SK-N-SH treated with all-trans-retinoic acid at 6 μM for 48 hours (cell line): ENCODE results near the gene RILPL1.
"Not testable (repeated sequence)": the region's sequence is repeated elsewhere in the genome, so short reads cannot be mapped to it uniquely, and the experiment has no call there.

Experiments used
- ATAC-seq: fragments of 200-7000 bp; cut with Tn5 transposase; 3 replicates; pipeline ENCODE4 v1.9.1; 2020; ENCODE audit warnings: mild to moderate bottlenecking, moderate library complexity
- ARNTL ChIP-seq: fragments of 450-650 bp; formaldehyde crosslinking; IDR thresholded peaks from 2 replicates; pipeline ENCODE4 v1.5.0; 2020; ENCODE audit warnings: low read depth, mild to moderate bottlenecking, moderate library complexity, borderline replicate concordance
- BACH2 ChIP-seq: fragments of 250-450 bp; sonication (Bioruptor Pico); IDR thresholded peaks from 2 replicates; pipeline ENCODE4 v1.9.0; 2021; ENCODE audit warnings: mild to moderate bottlenecking, borderline replicate concordance
- CREB5 ChIP-seq: fragments of 250-450 bp; sonication (Bioruptor Pico); IDR thresholded peaks from 2 replicates; pipeline ENCODE4 v1.5.1; 2020; ENCODE audit warnings: low read depth, mild to moderate bottlenecking, moderate library complexity
- CSDC2 ChIP-seq: fragments of 250-450 bp; sonication (Bioruptor Pico); IDR thresholded peaks from 2 replicates; pipeline ENCODE4 v1.5.0; 2020; ENCODE audit warnings: mild to moderate bottlenecking, moderate library complexity
- CSRNP3 ChIP-seq: fragments of 250-450 bp; sonication (Bioruptor Pico); IDR thresholded peaks from 2 replicates; pipeline ENCODE4 v1.5.1; 2021; ENCODE audit warnings: mild to moderate bottlenecking, moderate library complexity
- GLIS3 ChIP-seq: fragments of 250-450 bp; sonication (Bioruptor Pico); IDR thresholded peaks from 2 replicates; pipeline ENCODE4 v1.5.0; 2020; ENCODE audit warnings: mild to moderate bottlenecking, moderate library complexity
- ISL1 ChIP-seq: fragments of 250-450 bp; sonication (Bioruptor Pico); IDR thresholded peaks from 2 replicates; pipeline ENCODE4 v2.1.2; 2022; ENCODE audit warnings: mild to moderate bottlenecking, moderate library complexity
- OSR1 ChIP-seq: fragments of 250-450 bp; sonication (Bioruptor Pico); IDR thresholded peaks from 2 replicates; pipeline ENCODE4 v1.8.0; 2022; ENCODE audit warnings: moderate library complexity, mild to moderate bottlenecking, inconsistent platforms
- PATZ1 ChIP-seq: fragments of 250-450 bp; sonication (Bioruptor Pico); IDR thresholded peaks from 2 replicates; pipeline ENCODE4 v1.8.0; 2020; ENCODE audit warnings: mild to moderate bottlenecking, moderate library complexity, borderline replicate concordance
- POU6F1 ChIP-seq: fragments of 250-450 bp; sonication (Bioruptor Pico); IDR thresholded peaks from 2 replicates; pipeline ENCODE4 v1.8.0; 2021; ENCODE audit warnings: low read depth, mild to moderate bottlenecking, moderate library complexity, borderline replicate concordance
- PPARA ChIP-seq: fragments of 250-450 bp; sonication (Bioruptor Pico); IDR thresholded peaks from 2 replicates; pipeline ENCODE4 v1.5.0; 2020; ENCODE audit warnings: mild to moderate bottlenecking, borderline replicate concordance
- RARB ChIP-seq: fragments of 250-450 bp; sonication (Bioruptor Pico); IDR thresholded peaks from 2 replicates; pipeline ENCODE4 v1.8.0; 2021; ENCODE audit warnings: mild to moderate bottlenecking, moderate library complexity
- SNAI2 ChIP-seq: fragments of 250-450 bp; sonication (Bioruptor Pico); IDR thresholded peaks from 2 replicates; pipeline ENCODE4 v1.5.0; 2020; ENCODE audit warnings: mild to moderate bottlenecking, moderate library complexity
- TCF4 ChIP-seq: fragments of 250-450 bp; sonication (Bioruptor Pico); IDR thresholded peaks from 2 replicates; pipeline ENCODE4 v1.8.0; 2021; ENCODE audit warnings: mild to moderate bottlenecking, moderate library complexity, borderline replicate concordance
- TOX ChIP-seq: fragments of 250-450 bp; sonication (Bioruptor Pico); IDR thresholded peaks from 2 replicates; pipeline ENCODE4 v1.8.0; 2021; ENCODE audit warnings: mild to moderate bottlenecking, moderate library complexity, borderline replicate concordance
- TSHZ2 ChIP-seq: fragments of 250-450 bp; sonication (Bioruptor Pico); IDR thresholded peaks from 2 replicates; pipeline ENCODE4 v1.5.0; 2020; ENCODE audit warnings: mild to moderate bottlenecking, moderate library complexity
- ZC3H10 ChIP-seq: fragments of 250-450 bp; sonication (Bioruptor Pico); IDR thresholded peaks from 2 replicates; pipeline ENCODE4 v1.5.1; 2021; ENCODE audit warnings: mild to moderate bottlenecking, moderate library complexity
- ZFP3 ChIP-seq: fragments of 250-450 bp; sonication (Bioruptor Pico); IDR thresholded peaks from 2 replicates; pipeline ENCODE4 v1.5.0; 2020; ENCODE audit warnings: mild to moderate bottlenecking, moderate library complexity
- ZFP30 ChIP-seq: fragments of 450-650 bp; formaldehyde crosslinking; IDR thresholded peaks from 2 replicates; pipeline ENCODE4 v1.5.0; 2022; ENCODE audit warnings: mild to moderate bottlenecking, moderate library complexity
- ZNF565 ChIP-seq: fragments of 450-650 bp; formaldehyde crosslinking; conservative IDR thresholded peaks from 2 replicates; pipeline ENCODE4 v1.5.0; 2020; ENCODE audit warnings: low read depth, mild to moderate bottlenecking, moderate library complexity
- ZNF70 ChIP-seq: fragments of 450-650 bp; formaldehyde crosslinking; IDR thresholded peaks from 2 replicates; pipeline ENCODE4 v1.5.0; 2020; ENCODE audit warnings: mild to moderate bottlenecking, moderate library complexity
- ZNF8 ChIP-seq: fragments of 450-650 bp; formaldehyde crosslinking; IDR thresholded peaks from 2 replicates; pipeline ENCODE4 v1.5.0; 2020; ENCODE audit warnings: mild to moderate bottlenecking, moderate library complexity

RILPL1 gene

GRCh38 chr12:123453165-123453564 is 80.4 kb downstream of the RILPL1 start:
- TF ChIP-seq CREB5 (CRISPR knock-in tag) (no peak), ZFP30 (CRISPR knock-in tag) (no peak), TCF4 (no peak), PPARA (no peak), TSHZ2 (CRISPR knock-in tag) (no peak), OSR1 (no peak), RARB (no peak), ZNF565 (CRISPR knock-in tag) (no peak), PATZ1 (CRISPR knock-in tag) (no peak), TOX (CRISPR knock-in tag) (no peak), CSDC2 (CRISPR knock-in tag) (no peak), BACH2 (CRISPR knock-in tag) (no peak), SNAI2 (no peak), ZFP3 (CRISPR knock-in tag) (no peak), ZC3H10 (CRISPR knock-in tag) (no peak)
- ATAC-seq = no peak

GRCh38 chr12:123452276-123452550 is 81.3 kb downstream of the RILPL1 start:
- not testable (repeated sequence) for ATAC-seq

GRCh38 chr12:123450636-123451035 is 82.9 kb downstream of the RILPL1 start:
- no peak for ATAC-seq
- TF ChIP-seq TCF4 = no peak

- TF ChIP-seq POU6F1 (CRISPR knock-in tag) (no peak), ARNTL (CRISPR knock-in tag) (no peak), CREB5 (CRISPR knock-in tag) (no peak), TCF4 (no peak), PATZ1 (CRISPR knock-in tag) (no peak), GLIS3 (no peak), RARB (no peak), ZNF70 (CRISPR knock-in tag) (no peak), CSRNP3 (CRISPR knock-in tag) (no peak), ZNF8 (CRISPR knock-in tag) (no peak), ZNF565 (CRISPR knock-in tag) (no peak), ISL1 (CRISPR knock-in tag) (no peak)
- ATAC-seq = no peak
These were observed 83.7 kb downstream of the RILPL1 start for GRCh38 chr12:123449856-123450255.
